Body of pancreas (tissue), 4 donors: ENCODE measurements around the gene CATSPERZ. TPM values are rescaled to one million over a fixed set of nuclear protein-coding genes. Genes with fewer than 3 reads are reported as not detected.

Experiments
- ATAC-seq: fragments of 150-250 bp; one replicate; pipeline ENCODE4 v1.9.1; 2016
- DNase-seq, 4 donors: peaks; one replicate each; pipeline ENCODE4 v3.0.0-alpha.2; 2019
- H3K27ac ChIP-seq, 4 donors: fragments of 200-600 bp; sonication (generic); 1 replicate in 3 of 4; 2 replicates in 1 of 4; pipeline versions ENCODE4 v1.5.1 to v1.6.1; 2016 to 2019; ENCODE audit warnings: mild to moderate bottlenecking in 1 of 4, mixed read lengths in 1 of 4, moderate library complexity in 1 of 4
- H3K27me3 ChIP-seq, 2 donors: fragments of 200-600 bp; sonication (generic); one replicate each; pipeline ENCODE4 v1.6.0; 2016; ENCODE audit warnings: mild to moderate bottlenecking in 1 of 2
- H3K36me3 ChIP-seq, 2 donors: fragments of 200-600 bp; sonication (generic); replicated peaks in 1 of 2; 2 replicates each; pipeline ENCODE4 v1.5.1; 2016; ENCODE audit warnings: low read depth in 2 of 2; ENCODE audit not compliant: insufficient read depth in 1 of 2
- H3K4me1 ChIP-seq: fragments of 200-600 bp; sonication (generic); one replicate; pipeline ENCODE4 v1.6.0; 2016
- H3K4me3 ChIP-seq, 2 donors: fragments of 200-600 bp; sonication (generic); 1 replicate in 1 of 2; 2 replicates in 1 of 2; pipeline ENCODE4 v1.5.1; 2016 to 2019
- H3K9me3 ChIP-seq, 3 donors: fragments of 200-600 bp; sonication (generic); 1 replicate in 2 of 3; 2 replicates in 1 of 3; pipeline ENCODE4 v1.5.1; 2016
- POLR2A ChIP-seq, 3 donors: fragments of 450-650 bp; IDR thresholded peaks; one replicate each; pipeline ENCODE4 v1.6.1; 2016; ENCODE audit warnings: antibody characterized with exemption in 3 of 3, mild to moderate bottlenecking in 2 of 3
- WGBS, 2 donors: methylation state at CpG; one replicate each; pipeline ENCODE4 v1.1.5; 2017; 5-methylcytosine and 5-hydroxymethylcytosine counted together
- intact Hi-C: fragments of 100-400 bp; cut with DNase I; formaldehyde crosslinking; loops from one replicate; pipeline ENCODE4 v1.15.1; 2023
- total RNA-seq, 2 donors: library from RNA; depleted of rRNA; stranded (reverse); fragments of >200 nt; gene quantifications; one replicate each; pipeline ENCODE4 v1.1.0, GENCODE V29; 2016
- TF ChIP-seq, protein P1 (sequence below), 7 experiments: fragments of 450-650 bp in 4 of 7; fragments of 200-600 bp in 3 of 7; sonication (generic) in 3 of 7; IDR thresholded peaks; one replicate each; pipeline ENCODE4 v1.5.1; 2016 to 2019; ENCODE audit warnings: antibody characterized with exemption in 7 of 7

The CATSPERZ gene
- total RNA-seq, 2 donors from 2014 or later = 2.3 TPM; not detected in 1

- no peak for ATAC-seq
- no peak for DNase-seq
- intact Hi-C loops = no loop called here
- Histone ChIP-seq H3K4me1 (peaks cover 18% of the 10 kb centered on the region), H3K27ac (no peak overlapping the region), H3K9me3 (no peaks in the 10 kb centered on the region), H3K27me3 (no peaks in the 10 kb centered on the region), H3K4me3 (no peak overlapping the region), H3K36me3 (no peaks in the 10 kb centered on the region)
- WGBS, 2 donors = 72 to 79% methylated on average over 9 to 11 of the region's 15 CpGs
- TF ChIP-seq POLR2A (IDR thresholded peaks at IDR 0.05) = no peak
- TF ChIP-seq, protein P1, sequence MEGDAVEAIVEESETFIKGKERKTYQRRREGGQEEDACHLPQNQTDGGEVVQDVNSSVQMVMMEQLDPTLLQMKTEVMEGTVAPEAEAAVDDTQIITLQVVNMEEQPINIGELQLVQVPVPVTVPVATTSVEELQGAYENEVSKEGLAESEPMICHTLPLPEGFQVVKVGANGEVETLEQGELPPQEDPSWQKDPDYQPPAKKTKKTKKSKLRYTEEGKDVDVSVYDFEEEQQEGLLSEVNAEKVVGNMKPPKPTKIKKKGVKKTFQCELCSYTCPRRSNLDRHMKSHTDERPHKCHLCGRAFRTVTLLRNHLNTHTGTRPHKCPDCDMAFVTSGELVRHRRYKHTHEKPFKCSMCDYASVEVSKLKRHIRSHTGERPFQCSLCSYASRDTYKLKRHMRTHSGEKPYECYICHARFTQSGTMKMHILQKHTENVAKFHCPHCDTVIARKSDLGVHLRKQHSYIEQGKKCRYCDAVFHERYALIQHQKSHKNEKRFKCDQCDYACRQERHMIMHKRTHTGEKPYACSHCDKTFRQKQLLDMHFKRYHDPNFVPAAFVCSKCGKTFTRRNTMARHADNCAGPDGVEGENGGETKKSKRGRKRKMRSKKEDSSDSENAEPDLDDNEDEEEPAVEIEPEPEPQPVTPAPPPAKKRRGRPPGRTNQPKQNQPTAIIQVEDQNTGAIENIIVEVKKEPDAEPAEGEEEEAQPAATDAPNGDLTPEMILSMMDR (IDR thresholded peaks at IDR 0.05) = no peak
These were observed 33.8 kb upstream of the CATSPERZ start for GRCh38 chr11:64266339-64266738.

GRCh38 chr11:64267207-64267945, 32.8 kb upstream of the CATSPERZ start:
- H3K4me1 ChIP-seq = peaks cover 28% of the 10 kb centered on the region
- TF ChIP-seq, protein P1 (IDR thresholded peaks at IDR 0.05) = no peak
- no peak for TF ChIP-seq POLR2A (IDR thresholded peaks at IDR 0.05)
- WGBS, 2 donors = 85 to 89% methylated on average over 23 to 25 of the region's 27 CpGs
- no peak for DNase-seq
- H3K4me3 ChIP-seq = no peak overlapping the region
- intact Hi-C loops = no loop called here
- no peaks in the 10 kb centered on the region for H3K9me3 ChIP-seq
- H3K27me3 ChIP-seq = no peaks in the 10 kb centered on the region
- ATAC-seq = no peak
- H3K27ac ChIP-seq = peak overlapping the region in 2 of 4 donors; percentile 95 to 98
- no peaks in the 10 kb centered on the region for H3K36me3 ChIP-seq

- WGBS, 2 donors = 43 to 48% methylated on average over 18 to 23 of the region's 23 CpGs
- peak; percentile 68 to 83 (median 74) for DNase-seq
- intact Hi-C loops = no loop called here
- Histone ChIP-seq H3K4me3 (no peak overlapping the region), H3K27me3 (no peaks in the 10 kb centered on the region), H3K36me3 (no peaks in the 10 kb centered on the region), H3K27ac (peak overlapping the region; percentile 95 to 98 (median 96)), H3K9me3 (no peaks in the 10 kb centered on the region), H3K4me1 (peaks cover 36% of the 10 kb centered on the region)
- ATAC-seq = no peak
- TF ChIP-seq, protein P1 (IDR thresholded peaks at IDR 0.05) = no peak
- no peak for TF ChIP-seq POLR2A (IDR thresholded peaks at IDR 0.05)
These were observed 31.9 kb upstream of the CATSPERZ start for GRCh38 chr11:64268025-64268892.

DNA sequence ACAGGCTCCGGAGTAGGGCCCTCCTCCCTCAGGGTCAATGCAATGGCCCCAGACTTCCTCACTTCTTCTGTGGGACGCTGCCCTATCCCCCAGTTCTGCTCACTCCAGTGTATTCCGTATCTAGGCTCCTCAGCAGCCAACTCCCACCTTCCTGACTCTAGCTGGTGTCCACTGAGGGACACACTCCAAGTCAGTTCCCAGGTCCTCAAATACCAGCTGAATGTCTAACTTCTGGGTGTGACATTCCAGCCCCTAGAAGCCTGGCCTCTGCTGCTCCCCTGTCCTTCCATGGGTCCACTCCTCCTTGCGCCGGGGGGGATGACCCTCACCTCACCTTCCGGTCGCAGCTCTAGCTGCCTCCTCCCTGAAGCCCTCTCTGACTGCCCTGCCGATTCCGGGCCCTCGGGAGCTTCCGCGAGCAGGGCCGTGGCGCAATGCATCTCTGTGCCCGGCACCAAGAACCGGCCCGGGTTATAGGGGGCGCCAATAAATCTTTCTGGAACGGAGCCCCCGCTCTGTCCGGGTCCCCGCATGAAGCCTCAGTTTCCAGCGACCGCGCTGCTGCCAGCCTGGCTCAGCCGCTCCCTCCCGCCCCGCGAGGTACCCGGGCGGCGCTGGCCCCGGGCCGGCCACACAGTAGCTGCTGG, 31.1 kb upstream of the CATSPERZ start:
- Histone ChIP-seq H3K27me3 (no peaks in the 10 kb centered on the region), H3K9me3 (no peaks in the 10 kb centered on the region), H3K4me3 (peak overlapping the region; percentile 5 to 53), H3K36me3 (no peaks in the 10 kb centered on the region), H3K27ac (peak overlapping the region; percentile 95 to 98 (median 96)), H3K4me1 (peaks cover 43% of the 10 kb centered on the region)
- ATAC-seq (peak; percentile 9), DNase-seq (peak; percentile 57 to 65 (median 60))
- TF ChIP-seq, protein P1 (IDR thresholded peaks at IDR 0.05) = no peak
- TF ChIP-seq POLR2A (IDR thresholded peaks at IDR 0.05) = no peak
- 0 to 5% methylated on average over 4 to 34 of the region's 34 CpGs for WGBS, 2 donors
- intact Hi-C loops = no loop called here
